K562 (cell line): ENCODE results near the gene EAF1. TPM values are rescaled to one million over a fixed set of nuclear protein-coding genes. Genes with fewer than 3 reads are reported as not detected.

Source experiments
- ADNP ChIP-seq: fragments of 200-800 bp; sonication (Bioruptor generic); IDR thresholded peaks from 2 replicates; pipeline ENCODE4 v1.6.1; 2016; ENCODE audit warnings: missing genetic modification characterization, missing compliant biosample characterization
- ARID1B ChIP-seq: fragments of 450-650 bp; IDR thresholded peaks from 2 replicates; pipeline ENCODE4 v1.6.1; 2016; ENCODE audit warnings: antibody characterized with exemption, mild to moderate bottlenecking, inconsistent platforms
- ATF7 ChIP-seq: fragments of 450-650 bp; IDR thresholded peaks from 2 replicates; pipeline ENCODE4 v1.7.1; 2014; ENCODE audit warnings: mild to moderate bottlenecking, moderate library complexity
- BRCA1 ChIP-seq, 2 experiments: fragments of 450-650 bp in 1 of 2; sonication (generic) in 1 of 2; formaldehyde crosslinking in 1 of 2; IDR thresholded peaks; 2 replicates each; pipeline versions ENCODE4 v1.5.0 to v1.6.1; 2017 to 2020; ENCODE audit warnings: mild to moderate bottlenecking in 1 of 2, missing genetic modification reagents in 1 of 2
- CCNT2 ChIP-seq: IDR thresholded peaks from 2 replicates; pipeline ENCODE4 v1.6.1; 2011; ENCODE audit warnings: borderline replicate concordance, low read depth, mild to moderate bottlenecking, moderate library complexity, mixed read lengths, low read length; ENCODE audit not compliant: insufficient read length; ENCODE audit errors: extremely low read depth
- CHCHD3 ChIP-seq: fragments of 250-450 bp; sonication (Bioruptor Pico); IDR thresholded peaks from 2 replicates; pipeline ENCODE4 v2.1.2; 2022; ENCODE audit warnings: mild to moderate bottlenecking
- DPF2 ChIP-seq: fragments of 450-650 bp; IDR thresholded peaks from 2 replicates; pipeline ENCODE4 v1.6.1; 2016
- EZH2 ChIP-seq: IDR thresholded peaks from 2 replicates; pipeline ENCODE4 v1.6.1; 2012; ENCODE audit warnings: low read depth, mild to moderate bottlenecking, inconsistent platforms, low read length, borderline replicate concordance
- FOXA3 ChIP-seq, 2 experiments: fragments of 450-650 bp in 1 of 2; sonication (generic) in 1 of 2; formaldehyde crosslinking; IDR thresholded peaks in 1 of 2; conservative IDR thresholded peaks in 1 of 2; 2 replicates each; pipeline versions ENCODE4 v1.4.0 to v1.8.0; 2020 to 2022; ENCODE audit warnings: mild to moderate bottlenecking in 2 of 2, missing genetic modification reagents in 1 of 2
- GTF2F1 ChIP-seq: IDR thresholded peaks from 2 replicates; pipeline ENCODE4 v1.6.1; 2011; ENCODE audit warnings: low read depth, low read length, improper control_type of control experiment
- L3MBTL2 ChIP-seq: fragments of 450-650 bp; IDR thresholded peaks from 2 replicates; pipeline ENCODE4 v1.6.1; 2016; ENCODE audit warnings: mild to moderate bottlenecking, moderate library complexity
- MAFK ChIP-seq: IDR thresholded peaks from 2 replicates; pipeline ENCODE4 v1.6.1; 2011; ENCODE audit warnings: low read length, improper control_type of control experiment
- MTA2 ChIP-seq: fragments of 450-650 bp; IDR thresholded peaks from 2 replicates; pipeline ENCODE4 v1.6.1; 2016; ENCODE audit warnings: low read depth
- NFRKB ChIP-seq: fragments of 450-650 bp; IDR thresholded peaks from 2 replicates; pipeline ENCODE4 v1.6.1; 2016; ENCODE audit warnings: low read depth
- POLR3G ChIP-seq: IDR thresholded peaks from 2 replicates; pipeline ENCODE4 v1.6.1; 2011; ENCODE audit not compliant: insufficient read length, insufficient replicate concordance; ENCODE audit errors: extremely low read depth
- RFX1 ChIP-seq: fragments of 450-650 bp; IDR thresholded peaks from 2 replicates; pipeline ENCODE4 v1.6.1; 2016; ENCODE audit warnings: mild to moderate bottlenecking, moderate library complexity
- SAFB ChIP-seq: fragments of 200-400 bp; formaldehyde crosslinking; IDR thresholded peaks from 2 replicates; pipeline ENCODE4 v1.6.1; 2017; ENCODE audit warnings: low read depth, low read length, borderline replicate concordance
- STAT6 ChIP-seq: sonication (generic); formaldehyde crosslinking; IDR thresholded peaks from 2 replicates; pipeline ENCODE4 v1.8.1; 2023; ENCODE audit warnings: mild to moderate bottlenecking, missing genetic modification reagents
- TBP ChIP-seq: optimal IDR thresholded peaks from 2 replicates; pipeline ENCODE3; 2011; ENCODE audit warnings: low read depth, low read length, improper control_type of control experiment
- TRIM24 ChIP-seq, 2 experiments: fragments of 450-650 bp; IDR thresholded peaks; 2 replicates each; pipeline ENCODE4 v1.6.1; 2016
- ZBTB1 ChIP-seq: sonication (generic); formaldehyde crosslinking; IDR thresholded peaks from 2 replicates; pipeline ENCODE4 v1.8.1; 2023; ENCODE audit warnings: missing genetic modification reagents, low read depth, mild to moderate bottlenecking, borderline replicate concordance
- ZBTB5 ChIP-seq: fragments of 450-650 bp; IDR thresholded peaks from 2 replicates; pipeline ENCODE4 v1.6.1; 2017; ENCODE audit warnings: antibody characterized with exemption
- ZNF12 ChIP-seq: sonication (generic); formaldehyde crosslinking; IDR thresholded peaks from 2 replicates; pipeline ENCODE4 v1.4.0; 2020; ENCODE audit warnings: mild to moderate bottlenecking, missing genetic modification reagents
- ZNF57 ChIP-seq: fragments of 450-650 bp; formaldehyde crosslinking; IDR thresholded peaks from 2 replicates; pipeline ENCODE4 v1.4.0; 2020; ENCODE audit warnings: mild to moderate bottlenecking, moderate library complexity
- polyA plus RNA-seq, 8 experiments: library from polyadenylated mRNA; depleted of rRNA in 4 of 8; stranded (reverse) in 5 of 8; unstranded in 3 of 8; fragments of >200 nt; fragmentation: Nextera tagmentation in 2 of 8; fragmentation: Illumina TruSeq in 1 of 8; extraction: Ambion mirVana in 2 of 8; extraction: Trizol in 1 of 8; gene quantifications; 2 replicates each; pipeline versions ENCODE4 v1.2.1 to v1.2.3, GENCODE V29; 2011 to 2014; ENCODE audit warnings: inconsistent platforms in 1 of 8, missing spikeins in 1 of 8
- total RNA-seq, 7 experiments: library from RNA; depleted of rRNA in 6 of 7; stranded (reverse); fragments of >200 nt in 6 of 7; fragmentation: Illumina TruSeq in 2 of 7; extraction: Trizol in 2 of 7; gene quantifications; 2 replicates each; pipeline versions ENCODE4 v1.2.1 to v1.2.3, GENCODE V29; 2011 to 2021; ENCODE audit warnings: low replicate concordance in 1 of 7

Gene EAF1
- total and polyA plus RNA-seq, 9 of the 15 experiments (the other 6 are each of a cell fraction or from before 2014, with no cell fraction given): 7.0 to 26.8 (median 20.4) TPM

GRCh38 chr3:15377961-15378791, 49.2 kb upstream of the EAF1 start (continued):
- TF ChIP-seq FOXA3 (CRISPR knock-in tag; conservative IDR thresholded peaks at IDR 0.05 in 1 of 2, IDR thresholded peaks at IDR 0.05 in 1 of 2) (no peak), ATF7 (peak; percentile 96), SAFB (no peak), ZBTB5 (no peak), DPF2 (peak; percentile 42; the same call in 1 of the 2 replicates), MAFK (peak; percentile 77), L3MBTL2 (peak; percentile 37; the same call in 1 of the 2 replicates), GTF2F1 (0 out of 2 replicates have a peak, but pooled peaks have one; percentile 57), MTA2 (peak; percentile 93), ARID1B (no peak), NFRKB (no peak), ZNF57 (CRISPR knock-in tag) (no peak), ZNF12 (CRISPR knock-in tag) (no peak), TRIM24 (IDR thresholded peaks at IDR 0.05) (0 out of 4 replicates have a peak, but pooled peaks of 1 of the 2 experiments have one; percentile 31), CCNT2 (no peak), POLR3G (no peak), ZBTB1 (CRISPR knock-in tag) (no peak), CHCHD3 (no peak), STAT6 (CRISPR knock-in tag) (no peak), RFX1 (peak; percentile 100), ADNP (tag) (no peak), EZH2 (no peak), TBP (peak; percentile 53), BRCA1 (IDR thresholded peaks at IDR 0.05) (no peak), BRCA1 (CRISPR knock-in tag; IDR thresholded peaks at IDR 0.05) (no peak)
